GM19023 (cell line): ENCODE data around the gene FBN1.

ENCODE experiments used
- ATAC-seq: cut with Tn5 transposase; IDR thresholded peaks from one replicate; pipeline ENCODE4 v1.9.1; 2021; ENCODE audit warnings: mild to moderate bottlenecking, moderate library complexity; ENCODE audit not compliant: unreplicated experiment

FBN1 gene

DNA sequence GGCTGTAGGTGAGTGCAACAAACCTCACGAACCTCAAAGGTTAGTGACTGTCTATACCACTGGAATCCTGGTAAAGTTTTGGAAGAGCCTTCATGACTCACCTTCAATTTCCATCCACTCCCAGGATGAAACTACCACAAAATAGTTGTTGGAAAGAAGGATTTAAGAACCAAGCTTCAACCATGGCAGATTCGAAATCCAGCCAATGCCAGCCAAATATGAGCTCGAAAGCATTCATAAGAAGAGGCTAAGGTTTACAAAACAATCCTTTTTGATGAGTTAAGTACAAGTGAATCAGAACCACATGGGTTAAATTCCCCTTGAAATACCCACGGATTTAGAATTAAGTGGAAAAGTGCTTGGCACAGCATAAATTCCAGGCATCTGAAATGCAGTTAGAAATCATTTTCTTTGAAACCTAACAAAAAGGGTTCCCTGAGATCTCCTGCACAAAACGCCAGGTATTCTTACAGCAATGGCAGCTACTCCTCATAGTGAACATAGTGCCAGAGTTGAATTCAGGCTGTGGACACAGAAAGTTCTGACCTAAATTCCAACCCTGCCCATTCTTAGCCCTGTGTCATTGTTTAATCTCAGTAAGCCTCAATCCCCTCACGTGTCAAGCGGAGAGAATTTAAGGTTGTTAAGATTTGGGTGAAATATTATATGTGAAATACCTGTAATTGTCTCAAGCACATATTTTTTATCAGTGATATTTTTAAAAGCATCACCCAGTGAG is 89.2 kb downstream of the FBN1 start:
- ATAC-seq, result no peak

DNA sequence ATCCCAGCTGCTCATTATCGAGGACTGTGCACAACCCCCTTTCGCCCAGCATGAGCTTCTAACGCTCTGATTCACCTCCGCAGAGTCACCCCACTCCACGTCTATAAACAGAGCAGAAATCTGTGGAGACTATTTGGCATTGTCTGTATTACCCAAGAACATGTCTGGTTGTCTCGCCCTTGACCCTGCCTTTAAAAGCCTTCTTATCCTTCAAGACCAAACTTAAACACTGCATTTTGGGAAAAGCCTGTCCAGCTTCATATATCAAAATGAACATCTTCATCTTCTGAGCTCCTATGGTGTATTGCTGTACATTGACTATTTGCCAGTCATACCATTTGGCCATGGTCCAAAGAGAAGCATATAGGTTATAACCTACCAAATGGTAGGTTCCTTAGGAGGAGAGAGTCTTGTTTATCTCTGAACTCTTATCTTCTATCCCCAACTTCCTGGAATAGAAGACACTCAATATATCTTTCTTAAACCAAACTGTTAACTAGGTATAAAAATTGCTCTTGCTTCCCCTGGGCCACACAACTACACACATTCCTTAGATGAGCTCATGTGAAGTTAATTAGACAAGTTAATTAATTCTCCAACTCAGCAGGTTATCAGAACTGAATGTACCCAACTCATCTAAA is 90.1 kb downstream of the FBN1 start:
- ATAC-seq, result no peak

DNA sequence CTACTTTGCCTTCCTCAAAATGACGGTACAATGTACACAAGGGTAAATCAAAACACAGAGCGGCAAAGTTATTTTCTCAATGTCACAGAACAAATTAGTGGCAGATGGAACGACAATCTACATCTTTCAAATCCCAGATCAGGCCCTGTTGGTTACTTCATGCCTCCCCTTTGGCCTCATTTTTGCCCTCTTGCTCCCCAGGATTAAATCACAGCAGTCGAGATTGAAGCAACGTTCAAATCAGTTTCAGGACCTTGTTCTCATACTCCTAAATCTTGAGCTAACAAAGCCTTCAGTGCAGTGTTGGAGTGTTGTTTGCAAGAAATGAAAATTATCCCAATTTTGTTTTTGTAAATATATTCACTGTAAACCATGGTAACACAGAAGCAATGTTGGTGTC is 91.4 kb downstream of the FBN1 start:
- no peak for ATAC-seq

DNA sequence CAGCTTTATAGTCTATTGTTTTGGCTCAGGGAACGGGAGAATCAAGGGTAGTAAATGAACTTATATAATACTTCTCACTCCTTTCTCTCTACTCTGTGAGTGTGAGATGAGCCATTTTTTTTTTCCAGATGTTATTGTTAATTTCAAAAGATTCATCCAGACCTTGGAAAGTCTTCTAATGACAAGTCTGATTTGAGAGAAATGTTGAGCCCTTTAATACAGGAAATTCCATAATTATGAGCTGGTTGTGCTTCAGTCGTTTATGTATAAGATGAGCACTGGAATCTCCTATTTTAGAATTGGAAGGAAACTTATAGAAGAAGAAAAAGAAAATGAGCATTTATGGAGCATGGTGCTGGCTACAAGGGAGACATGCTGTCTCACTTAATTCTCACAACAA is 92.0 kb downstream of the FBN1 start:
- ATAC-seq, result no peak

DNA sequence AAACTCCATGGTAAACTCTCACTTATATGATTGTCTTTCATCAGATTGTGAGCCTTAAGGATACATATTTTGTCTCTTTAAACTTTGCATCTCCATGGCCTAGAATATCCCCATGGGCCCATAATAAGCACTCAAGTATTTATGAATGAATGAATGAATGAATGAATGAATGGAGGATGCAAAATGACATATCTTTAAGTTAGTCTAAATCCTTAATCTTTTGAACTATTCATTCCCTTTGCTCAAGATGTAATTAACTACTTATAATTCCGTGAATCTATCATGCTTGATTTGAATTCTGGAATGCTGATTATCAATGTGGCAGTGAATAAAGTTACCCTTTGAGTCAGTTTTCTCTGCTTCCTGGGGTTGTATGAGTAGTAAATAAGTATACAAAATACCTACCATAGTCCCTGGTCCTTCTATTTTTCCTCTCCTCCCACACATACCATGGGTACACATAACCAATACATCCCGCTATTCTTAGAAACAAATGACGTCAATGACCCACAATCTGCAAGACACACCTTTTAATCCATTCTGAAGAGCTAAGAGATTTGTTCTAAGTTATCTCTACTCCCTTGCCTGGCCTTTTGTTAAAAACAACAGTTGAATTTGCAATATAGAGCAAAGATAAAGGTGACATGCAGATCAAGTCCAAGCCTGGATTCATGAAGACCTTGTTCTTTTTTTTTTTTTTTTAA is 94.5 kb downstream of the FBN1 start:
- no peak for ATAC-seq

DNA sequence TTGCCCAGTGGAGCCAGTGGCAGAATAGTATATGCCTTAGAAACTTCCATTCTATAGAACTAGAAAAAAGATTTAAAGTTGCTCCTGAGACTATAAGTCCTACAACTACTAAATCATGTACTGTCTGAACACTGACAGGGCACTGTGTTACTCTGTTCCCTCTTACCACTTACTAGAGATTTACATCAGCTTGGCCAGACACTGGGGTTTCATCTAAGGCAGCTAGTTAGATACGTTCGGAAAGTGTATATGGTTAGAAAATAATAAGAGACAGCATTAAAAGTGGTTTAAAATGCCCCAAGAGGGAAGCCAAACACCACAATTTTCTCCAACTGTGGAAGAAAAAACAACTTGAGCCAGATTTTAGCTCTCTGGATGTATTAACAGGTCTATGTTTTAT is 97.1 kb downstream of the FBN1 start:
- no peak for ATAC-seq

DNA sequence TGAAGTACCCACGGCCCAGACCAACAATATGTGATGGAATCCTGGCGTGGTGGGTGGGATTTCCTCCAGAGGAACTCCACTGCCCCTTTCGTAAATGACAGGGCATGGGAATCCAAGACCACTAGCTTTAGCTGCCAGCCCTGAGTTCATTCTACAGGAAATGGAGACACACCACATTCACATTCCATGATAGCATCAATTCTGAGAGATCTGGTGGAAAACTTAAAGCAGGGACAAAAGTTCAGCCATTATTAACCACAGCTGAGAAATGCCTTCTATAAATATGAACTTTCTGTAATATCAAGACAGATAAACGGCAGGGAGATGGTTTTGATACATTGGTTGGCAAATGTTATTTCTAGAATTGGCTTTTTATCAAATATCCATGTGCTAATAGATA is 98.2 kb downstream of the FBN1 start:
- no peak for ATAC-seq

DNA sequence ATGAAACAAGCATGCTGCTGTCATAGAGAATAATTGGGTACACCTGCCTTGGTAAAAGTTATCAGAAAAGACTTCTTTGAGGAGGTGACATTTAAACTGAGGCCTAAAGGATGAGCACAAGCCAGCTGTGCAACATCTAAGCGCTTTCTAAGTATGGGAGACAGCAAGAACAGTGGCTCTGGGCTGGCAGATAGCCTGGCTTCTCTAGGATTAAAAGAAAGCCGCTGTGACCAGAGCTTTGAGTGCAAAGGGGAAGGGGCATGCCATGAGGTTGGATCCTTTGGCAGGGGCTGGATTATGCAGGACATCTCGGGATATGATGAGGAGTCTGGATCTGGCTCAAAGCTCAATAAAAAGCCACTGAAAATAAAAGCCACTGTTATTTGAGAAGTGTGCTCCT is 99.2 kb downstream of the FBN1 start:
- ATAC-seq, result no peak

DNA sequence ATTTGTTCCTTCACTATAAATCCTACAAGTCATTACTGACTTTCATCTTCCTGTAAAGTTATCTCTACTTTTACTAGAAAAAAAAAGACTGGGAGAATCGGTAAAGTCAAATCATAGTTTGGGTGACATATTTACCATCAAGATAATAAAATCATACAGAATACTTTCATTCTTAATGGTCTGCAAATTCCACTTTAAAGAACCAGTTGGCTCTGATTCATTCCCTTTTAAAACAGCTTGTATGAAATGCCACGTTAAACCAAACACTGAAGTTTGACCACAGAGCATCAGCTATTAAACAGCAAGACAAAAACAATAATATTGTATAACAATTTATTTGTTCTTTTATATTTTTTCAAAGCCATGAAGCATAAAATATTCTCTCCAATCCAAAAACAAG is 100.7 kb downstream of the FBN1 start:
- no peak for ATAC-seq

DNA sequence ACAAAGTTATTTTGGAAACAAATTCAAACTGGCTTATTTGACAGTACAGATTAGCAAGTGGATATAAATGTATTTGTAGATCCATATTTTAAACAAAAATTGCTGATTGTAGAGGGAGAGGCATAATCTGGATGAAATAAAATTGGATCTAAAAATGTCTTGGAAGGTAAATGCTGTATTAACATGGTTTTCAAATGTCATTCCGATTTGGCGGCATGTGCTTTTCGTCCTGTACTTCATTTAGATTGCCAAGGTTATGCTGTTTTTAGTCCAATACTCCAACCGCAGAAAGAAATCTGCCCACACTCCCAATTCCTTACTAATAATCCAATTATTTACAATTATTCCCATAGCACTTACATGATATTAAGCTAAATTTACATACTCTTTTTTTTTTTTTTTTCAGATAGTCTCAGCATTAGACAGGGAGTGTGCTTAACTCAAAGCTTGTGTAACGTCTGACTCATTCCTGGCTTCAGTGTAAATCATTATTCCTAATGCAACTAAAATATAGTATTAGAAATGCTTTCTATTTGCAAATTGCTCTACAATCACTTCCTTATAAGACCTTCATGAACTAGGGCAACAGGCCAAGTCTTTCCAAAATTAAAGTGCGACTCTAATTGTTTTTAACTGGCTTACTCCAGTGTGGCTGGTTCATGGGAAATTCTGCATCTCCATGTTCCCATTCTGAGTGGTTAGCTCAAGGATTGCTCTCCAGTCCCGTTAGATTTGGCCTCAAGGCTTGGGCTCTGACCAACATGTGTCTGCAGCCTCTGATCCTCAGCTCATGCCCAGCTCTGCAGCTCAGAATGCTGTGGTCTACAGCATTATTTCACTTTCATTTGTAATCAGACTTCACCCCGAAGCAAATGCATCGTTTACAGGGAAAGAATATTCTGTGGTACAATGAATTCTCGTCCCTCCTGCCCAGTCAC is 103.9 kb downstream of the FBN1 start:
- ATAC-seq, result peak; percentile 92

DNA sequence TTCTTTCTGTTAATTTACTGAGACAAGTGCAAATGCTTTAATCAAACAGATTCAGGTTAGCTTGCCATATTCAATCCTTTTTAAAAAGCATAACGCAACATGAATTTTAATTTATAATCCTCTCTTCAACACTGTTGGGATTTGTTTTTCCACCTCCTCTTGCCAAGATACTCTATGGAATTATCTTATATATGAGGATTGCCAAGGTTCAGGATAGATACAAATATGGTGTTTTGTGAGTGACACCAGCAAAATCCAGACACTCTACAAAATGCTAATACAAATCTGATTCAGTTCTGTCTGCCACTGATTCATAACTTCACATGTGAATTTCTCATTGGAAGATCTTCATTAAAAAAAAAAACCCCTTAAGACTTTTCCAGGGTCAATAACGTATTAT is 104.8 kb downstream of the FBN1 start:
- ATAC-seq, result no peak

DNA sequence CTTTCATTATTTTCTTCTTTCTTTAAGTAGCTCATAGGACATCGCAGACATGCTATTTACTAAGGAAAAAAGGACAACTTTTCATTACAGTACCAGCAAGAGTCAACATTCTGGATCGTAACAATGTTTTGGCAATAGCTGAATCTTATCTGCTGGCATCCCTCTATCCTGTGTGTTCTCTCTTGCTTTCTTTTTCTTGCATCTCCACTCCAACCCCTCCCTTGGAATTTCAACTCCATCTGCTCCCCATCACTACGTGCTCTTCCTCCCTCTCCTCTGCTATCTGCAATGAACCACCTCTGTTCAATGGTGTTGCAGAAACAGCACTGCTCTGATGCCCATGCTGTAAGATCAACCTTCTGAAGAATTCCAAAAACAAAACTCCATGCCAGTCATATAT is 106.6 kb downstream of the FBN1 start:
- no peak for ATAC-seq

DNA sequence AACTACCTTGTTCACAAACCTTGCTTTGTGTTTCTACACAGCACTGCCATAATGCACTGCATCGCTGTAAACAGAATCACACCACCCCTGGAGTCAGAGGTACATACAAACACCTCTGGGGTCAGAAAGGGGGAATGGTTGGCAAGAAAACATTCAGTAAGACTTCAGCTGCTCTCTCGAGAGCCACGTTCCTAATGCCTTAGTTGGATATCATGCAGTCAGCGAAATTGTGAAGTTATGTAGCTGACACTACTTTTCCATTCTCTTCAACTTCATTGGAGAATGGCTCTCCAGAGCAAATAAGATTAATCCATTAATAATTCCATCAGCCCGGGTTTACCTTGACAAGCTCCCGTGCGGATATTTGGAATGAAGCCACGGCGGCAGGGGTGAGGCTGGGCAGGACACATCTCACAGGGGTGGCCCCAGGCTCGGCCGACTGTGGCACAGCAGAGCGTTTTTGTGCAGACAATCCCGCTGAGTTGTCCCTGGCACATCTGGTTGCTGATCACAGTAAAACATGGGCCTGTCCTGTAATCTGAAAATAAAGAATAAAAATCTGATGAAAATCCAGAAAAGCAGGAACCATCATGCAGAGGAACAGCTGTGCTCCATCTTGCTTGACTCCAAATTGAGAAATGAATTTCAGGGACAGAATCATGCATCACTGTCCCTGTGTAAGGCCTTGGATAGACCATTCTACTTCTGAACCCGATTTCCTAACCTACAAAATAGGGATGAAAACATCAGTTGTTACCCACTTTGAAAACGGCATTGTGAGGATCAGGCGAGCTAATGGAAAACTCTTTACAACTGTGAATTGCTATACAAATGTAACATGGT is 108.0 kb downstream of the FBN1 start:
- no peak for ATAC-seq

DNA sequence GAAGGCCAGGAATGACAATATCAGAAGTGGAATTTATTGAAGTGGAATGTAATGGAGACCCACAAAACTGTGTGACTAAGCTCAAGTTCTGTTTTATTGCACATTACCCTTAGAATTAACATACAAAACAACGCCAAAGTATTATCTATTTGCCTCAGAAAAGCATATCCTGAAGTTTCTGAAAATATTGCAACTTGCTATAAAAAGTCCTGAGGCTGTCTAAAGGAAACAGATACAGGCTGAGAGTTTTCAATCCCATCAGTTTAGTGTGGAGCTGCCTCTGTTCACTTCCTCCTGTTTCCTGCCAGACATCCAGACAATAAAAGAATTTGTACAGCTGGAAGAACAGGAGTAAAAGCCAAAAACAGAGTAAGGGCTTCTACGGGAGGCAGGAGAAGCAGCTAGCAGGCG is 108.8 kb downstream of the FBN1 start:
- ATAC-seq, result no peak

DNA sequence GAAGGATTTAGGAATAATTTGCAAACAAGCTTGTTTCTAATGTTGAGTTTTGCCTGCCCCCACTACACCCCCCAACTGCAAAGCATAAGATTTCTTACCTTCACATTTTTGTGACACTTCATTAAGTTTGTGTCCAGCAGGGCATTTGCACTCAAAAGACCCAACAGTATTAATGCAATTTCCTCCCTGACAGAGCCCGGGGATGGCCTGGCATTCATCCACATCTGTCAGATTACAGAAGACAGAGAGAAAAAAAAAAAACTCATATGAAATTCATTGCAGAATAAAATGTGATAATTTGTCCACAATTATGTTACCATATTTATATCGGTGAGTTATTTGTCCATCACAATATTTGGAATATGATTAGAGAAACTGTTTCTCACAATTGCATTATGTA is 111.5 kb downstream of the FBN1 start:
- ATAC-seq, result no peak

DNA sequence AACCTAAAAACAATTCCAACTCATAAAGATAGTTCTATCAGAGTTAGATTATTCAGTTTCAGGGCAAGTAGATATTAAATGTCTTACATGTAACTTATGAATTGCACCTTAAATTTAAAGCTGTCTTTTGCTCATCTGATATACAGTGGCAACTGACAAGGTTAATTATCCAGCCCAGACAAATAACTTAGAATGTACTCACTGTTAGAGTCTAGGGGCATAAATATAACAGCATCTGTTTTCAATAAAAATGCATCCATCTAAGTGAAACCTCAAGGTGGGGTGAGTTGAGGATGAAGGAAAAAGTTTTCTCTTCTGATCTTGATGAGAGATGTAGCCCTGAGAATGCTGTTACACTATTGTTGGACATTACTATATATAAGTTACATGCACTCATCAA is 112.6 kb downstream of the FBN1 start:
- ATAC-seq, result no peak

DNA sequence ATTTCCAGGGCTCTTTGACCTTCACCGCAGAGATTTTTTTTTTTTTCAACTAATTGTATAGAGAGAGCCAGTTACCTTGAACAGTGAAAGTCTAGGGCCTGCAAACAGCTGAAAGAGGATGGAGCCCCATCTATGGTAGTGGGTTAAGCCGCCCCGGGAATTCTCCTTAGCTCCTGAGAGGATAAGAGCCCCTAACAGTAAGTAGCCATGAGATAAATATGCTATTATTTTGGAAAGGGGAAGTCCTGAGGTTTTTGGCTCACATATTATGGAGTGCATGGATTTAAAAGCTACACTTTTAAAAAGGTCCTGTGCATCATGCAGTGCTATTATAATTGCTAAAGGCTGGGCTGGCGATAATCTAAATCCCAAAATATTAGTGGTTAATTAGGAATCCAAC is 115.0 kb downstream of the FBN1 start:
- ATAC-seq, result no peak

DNA sequence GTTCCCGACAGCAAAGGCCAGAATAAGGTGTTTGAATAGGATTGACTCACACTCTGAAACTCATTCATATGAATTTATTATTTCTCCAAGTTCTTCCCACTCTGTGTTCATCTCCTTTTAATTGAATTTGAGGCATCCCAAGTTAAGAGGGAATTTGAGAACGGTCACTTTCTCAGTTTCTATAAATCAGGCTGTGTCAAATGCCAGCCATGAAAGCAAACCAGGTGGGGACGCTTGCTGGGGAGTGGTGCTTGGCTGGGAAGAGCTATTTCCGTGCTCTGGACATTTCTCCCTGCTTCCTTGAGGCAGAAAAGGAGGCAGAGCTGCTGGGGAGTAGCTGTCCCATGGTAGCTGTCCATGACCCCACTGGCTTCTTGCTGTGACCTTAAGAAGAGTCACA is 116.6 kb downstream of the FBN1 start:
- no peak for ATAC-seq

DNA sequence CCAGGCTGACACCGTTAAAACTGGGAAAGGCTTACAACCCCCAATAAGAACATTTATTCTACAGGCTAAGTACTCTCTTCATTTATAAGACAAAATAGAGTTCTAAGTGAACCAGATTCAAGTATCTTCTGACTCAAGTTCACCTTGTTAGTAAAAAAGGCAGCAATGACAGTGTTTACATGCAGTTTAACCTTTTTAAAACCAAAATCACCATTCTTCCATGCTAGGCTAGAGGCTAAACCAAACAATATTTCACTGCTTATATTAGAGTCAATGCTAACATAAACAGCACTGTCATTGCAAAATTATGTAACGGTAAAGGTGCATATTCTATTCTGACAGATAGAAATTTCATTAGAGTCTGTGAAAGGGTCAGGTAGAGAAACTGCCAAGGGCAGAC is 118.0 kb downstream of the FBN1 start:
- ATAC-seq, result no peak

DNA sequence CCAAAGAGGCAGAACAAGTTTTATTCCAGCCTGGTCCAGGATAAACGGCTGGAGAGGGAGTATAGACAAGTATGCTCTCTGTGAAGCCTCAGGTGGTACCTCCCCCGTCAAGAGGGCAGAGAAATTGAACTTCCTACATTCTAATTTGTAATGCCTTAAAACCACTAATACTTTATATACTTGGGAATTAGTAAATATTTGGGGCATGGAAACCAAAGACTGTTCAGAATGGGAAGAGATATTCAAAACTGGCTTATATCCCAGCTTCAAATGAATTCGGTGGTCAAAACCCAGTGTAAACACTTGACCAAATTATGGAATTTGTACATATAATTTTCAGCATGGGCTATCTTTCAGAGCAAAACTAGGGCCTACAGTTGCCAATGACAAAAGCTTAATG is 122.6 kb downstream of the FBN1 start:
- ATAC-seq, result no peak
